Thyroid gland (tissue), 4 donors: ENCODE measurements around the gene MED6. TPM values are rescaled to one million over a fixed set of nuclear protein-coding genes. Genes with fewer than 3 reads are reported as not detected.

Experiments used
- DNase-seq, 2 donors: peaks; one replicate each; pipeline ENCODE4 v3.0.0-alpha.2; 2019
- H3K27ac ChIP-seq, 3 donors: fragments of 200-600 bp; sonication (generic); 1 replicate in 2 of 3; 2 replicates in 1 of 3; pipeline ENCODE4 v1.5.1; 2016 to 2019; ENCODE audit warnings: mild to moderate bottlenecking in 1 of 3, moderate library complexity in 1 of 3
- H3K27me3 ChIP-seq: fragments of 200-600 bp; sonication (generic); one replicate; pipeline ENCODE4 v1.5.1; 2019
- H3K36me3 ChIP-seq, 2 donors: fragments of 200-600 bp; sonication (generic); one replicate each; pipeline ENCODE4 v1.5.1; 2016 to 2019
- H3K4me1 ChIP-seq, 2 donors: fragments of 200-600 bp; sonication (generic); one replicate each; pipeline ENCODE4 v1.5.1; 2017 to 2019
- H3K4me3 ChIP-seq, 3 donors: fragments of 200-600 bp; sonication (generic); replicated peaks in 1 of 3; 1 replicate in 2 of 3; 2 replicates in 1 of 3; pipeline ENCODE4 v1.5.1; 2016; ENCODE audit warnings: mild to moderate bottlenecking in 1 of 3
- H3K9me3 ChIP-seq: fragments of 200-600 bp; sonication (generic); one replicate; pipeline ENCODE4 v1.5.1; 2017
- CTCF ChIP-seq, 6 experiments: fragments of 200-600 bp in 3 of 6; fragments of 450-650 bp in 3 of 6; sonication (generic) in 3 of 6; IDR thresholded peaks; one replicate each; pipeline ENCODE4 v1.5.1; 2016 to 2019; ENCODE audit warnings: antibody characterized with exemption in 6 of 6, mild to moderate bottlenecking in 2 of 6, inconsistent platforms in 1 of 6, moderate library complexity in 1 of 6
- POLR2A ChIP-seq, 2 donors: fragments of 450-650 bp; IDR thresholded peaks; one replicate each; pipeline ENCODE4 v1.6.1; 2017; ENCODE audit warnings: antibody characterized with exemption in 2 of 2, mild to moderate bottlenecking in 2 of 2, moderate library complexity in 1 of 2
- WGBS, 2 donors: methylation state at CpG; one replicate each; pipeline ENCODE4 v1.1.5; 2017; 5-methylcytosine and 5-hydroxymethylcytosine counted together
- intact Hi-C: fragments of 100-400 bp; cut with DNase I; formaldehyde crosslinking; loops from one replicate; pipeline ENCODE4 v1.15.1; 2023
- total RNA-seq, 4 donors: library from RNA; depleted of rRNA; stranded (reverse); fragments of >200 nt; gene quantifications; one replicate each; pipeline ENCODE4 v1.2.3, GENCODE V29; 2016

The MED6 gene
- total RNA-seq, 4 donors from 2014 or later, result 35.2 to 74.3 (median 51.0) TPM

DNA sequence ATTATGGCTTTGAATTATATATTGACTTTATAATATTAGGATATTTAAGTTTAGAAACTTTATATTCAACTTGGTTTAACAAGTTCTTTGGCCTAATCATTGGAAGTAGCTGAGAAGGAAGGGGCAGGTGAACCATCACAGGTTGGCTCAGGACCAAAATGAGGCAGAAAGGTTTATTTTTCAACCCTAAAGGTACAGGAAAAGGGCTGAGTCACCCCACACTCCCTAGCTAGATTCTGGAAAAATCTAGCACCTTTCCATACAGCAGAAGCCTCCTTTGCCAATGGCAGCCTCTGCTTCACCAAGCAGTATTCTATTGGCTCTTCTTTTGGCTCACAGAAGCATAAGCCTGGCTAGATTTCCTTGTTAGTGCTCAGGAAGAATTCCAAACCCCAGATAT lies 19.3 kb upstream of the MED6 start:
- no peak overlapping the region for H3K4me3 ChIP-seq
- TF ChIP-seq CTCF (IDR thresholded peaks at IDR 0.05), result no peak
- no peak for TF ChIP-seq POLR2A (IDR thresholded peaks at IDR 0.05)

DNA sequence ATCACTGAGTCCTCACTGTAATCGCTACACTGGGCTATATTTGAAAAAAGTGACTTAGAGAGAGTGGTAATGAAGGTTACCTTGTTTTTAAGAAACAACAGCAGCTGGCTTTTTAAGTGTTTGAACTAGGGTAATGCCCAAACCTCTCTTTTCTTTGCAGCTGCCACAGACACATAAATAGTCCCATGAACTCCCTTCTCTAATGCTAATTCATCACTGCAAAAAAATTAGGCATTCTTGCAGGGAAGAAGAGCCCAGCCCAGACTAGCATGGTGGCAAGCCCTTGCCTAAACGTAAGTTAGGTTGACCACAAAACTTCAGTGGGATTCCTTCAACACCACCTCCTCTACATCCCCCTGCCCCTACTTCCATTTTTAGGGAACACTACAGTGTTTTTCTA lies 17.9 kb upstream of the MED6 start:
- Histone ChIP-seq H3K36me3 (no peaks in the 10 kb centered on the region), H3K4me1 (no peaks in the 10 kb centered on the region), H3K4me3 (no peak overlapping the region), H3K27me3 (no peaks in the 10 kb centered on the region), H3K27ac (no peak overlapping the region), H3K9me3 (no peaks in the 10 kb centered on the region)
- no peak for TF ChIP-seq CTCF (IDR thresholded peaks at IDR 0.05)
- no peak for TF ChIP-seq POLR2A (IDR thresholded peaks at IDR 0.05)
- WGBS, 2 donors, result 76 to 78% methylated on average over 2 of the region's 2 CpGs
- intact Hi-C loops, result no loop called here
- DNase-seq, result no peak

More for the DNA sequence above, 19.3 kb upstream of the MED6 start:
- Histone ChIP-seq H3K27ac (no peak overlapping the region), H3K36me3 (no peaks in the 10 kb centered on the region), H3K9me3 (no peaks in the 10 kb centered on the region), H3K4me1 (no peaks in the 10 kb centered on the region), H3K27me3 (no peaks in the 10 kb centered on the region)
- DNase-seq, result no peak
- intact Hi-C loops, result loop anchor here (5.0 to 10.0 kb wide), 3 partner anchors 93 to 355 kb away; no protein-coding TSS in a partner anchor

DNA sequence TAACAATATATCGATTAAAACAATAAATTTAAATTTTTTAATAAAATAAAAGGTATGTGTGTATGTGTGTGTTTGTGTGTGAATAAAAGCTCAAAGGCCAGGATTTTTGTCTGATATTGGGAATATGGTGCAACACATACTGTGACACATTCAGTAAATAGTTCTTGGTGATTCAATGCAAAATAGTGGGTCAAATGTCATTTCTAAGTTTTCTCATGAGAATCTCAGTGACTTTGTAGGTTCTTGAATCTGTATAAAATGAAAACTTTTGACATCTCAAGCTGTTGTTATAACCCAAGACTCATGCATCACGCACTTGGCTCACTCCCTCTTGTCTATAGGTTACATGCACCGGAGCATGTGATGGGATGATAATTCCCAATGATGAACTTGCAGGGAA lies 16.2 kb upstream of the MED6 start:
- Histone ChIP-seq H3K4me1 (no peaks in the 10 kb centered on the region), H3K4me3 (no peak overlapping the region), H3K36me3 (no peaks in the 10 kb centered on the region), H3K27ac (no peak overlapping the region), H3K27me3 (no peaks in the 10 kb centered on the region), H3K9me3 (no peaks in the 10 kb centered on the region)
- TF ChIP-seq POLR2A (IDR thresholded peaks at IDR 0.05) (no peak), CTCF (IDR thresholded peaks at IDR 0.05) (no peak)
- intact Hi-C loops, result no loop called here
- WGBS, 2 donors, result 88 to 92% methylated on average over 3 of the region's 3 CpGs
- DNase-seq, result no peak

DNA sequence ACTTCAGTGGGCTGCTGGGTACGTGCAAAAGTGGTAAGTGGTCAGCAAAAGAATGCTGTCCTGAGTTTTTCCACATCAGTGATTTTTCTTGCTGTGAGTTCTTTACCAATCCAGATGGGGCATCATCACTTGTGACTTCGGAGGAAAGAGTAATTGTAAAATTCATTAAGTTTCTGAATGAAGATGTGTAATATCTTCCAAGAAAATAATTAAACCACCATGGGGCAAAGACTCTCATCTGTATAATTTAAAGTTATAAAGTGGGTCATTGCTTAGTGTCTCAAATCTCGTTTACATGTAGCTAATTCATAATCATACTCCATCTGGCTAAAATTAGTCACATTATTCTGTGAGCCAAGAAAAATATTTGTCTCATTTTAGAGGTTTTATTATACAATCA lies 10.8 kb upstream of the MED6 start:
- 39 to 41% methylated on average over 3 of the region's 3 CpGs for WGBS, 2 donors
- no peaks in the 10 kb centered on the region for H3K4me1 ChIP-seq
- no peaks in the 10 kb centered on the region for H3K9me3 ChIP-seq
- DNase-seq, result no peak
- no peak overlapping the region for H3K4me3 ChIP-seq
- TF ChIP-seq POLR2A (IDR thresholded peaks at IDR 0.05) (no peak), CTCF (IDR thresholded peaks at IDR 0.05) (no peak)
- intact Hi-C loops, result no loop called here
- no peak overlapping the region for H3K27ac ChIP-seq
- H3K36me3 ChIP-seq, result no peaks in the 10 kb centered on the region
- H3K27me3 ChIP-seq, result no peaks in the 10 kb centered on the region

DNA sequence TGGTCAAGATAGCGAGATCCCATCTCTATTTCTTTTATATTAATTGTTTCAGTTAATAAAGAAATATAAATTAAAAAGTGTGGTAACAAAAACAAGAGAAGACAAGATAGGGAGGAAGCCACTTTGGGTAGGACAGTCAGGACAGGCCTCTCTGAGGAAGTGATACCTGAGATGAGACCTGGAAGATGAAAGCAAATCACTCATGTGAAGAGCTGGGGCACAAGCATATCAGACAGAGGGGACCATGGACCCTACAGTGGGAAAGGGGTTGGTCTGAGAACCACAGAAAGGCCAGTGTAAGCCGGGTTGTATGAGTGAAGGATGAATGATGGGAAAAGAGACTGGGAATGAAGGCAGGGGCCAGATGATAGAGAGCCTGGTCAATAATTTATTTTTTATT lies 1.8 kb upstream of the MED6 start:
- 90 to 95% methylated on average over 2 of the region's 2 CpGs for WGBS, 2 donors

More for the DNA sequence above, 1.8 kb upstream of the MED6 start:
- Histone ChIP-seq H3K4me1 (peaks cover 5 to 21% of the 10 kb centered on the region in 2 donors), H3K27ac (no peak overlapping the region), H3K4me3 (no peak overlapping the region), H3K36me3 (no peaks in the 10 kb centered on the region), H3K9me3 (no peaks in the 10 kb centered on the region), H3K27me3 (no peaks in the 10 kb centered on the region)
- no peak for DNase-seq
- intact Hi-C loops, result no loop called here
- no peak for TF ChIP-seq CTCF (IDR thresholded peaks at IDR 0.05)
- no peak for TF ChIP-seq POLR2A (IDR thresholded peaks at IDR 0.05)
